ENCODE results near the gene ASB2. TPM values are rescaled to one million over a fixed set of nuclear protein-coding genes. Genes with fewer than 3 reads are reported as not detected.

The ASB2 gene
- polyA plus RNA-seq, 1 donor from 2014 or later: 0.26 TPM

- no peaks in the 10 kb centered on the region for H3K79me2 ChIP-seq (replicated peaks; ENCODE audit: insufficient read depth, low read length)
- no peak overlapping the region for H3K4me2 ChIP-seq (ENCODE audit: low read length)
- no peak overlapping the region for H3K9ac ChIP-seq (ENCODE audit: low read length)
- H3K27me3 ChIP-seq (ENCODE audit: insufficient read depth, low read depth, low read length): no peaks in the 10 kb centered on the region
- H2AFZ ChIP-seq (ENCODE audit: low read depth, low read length): no peak overlapping the region
- no peaks in the 10 kb centered on the region for H3K36me3 ChIP-seq (ENCODE audit: insufficient read depth, low read length)
- H3K9me2 ChIP-seq (ENCODE audit: insufficient read depth, low read length): no peaks in the 10 kb centered on the region
- no peaks in the 10 kb centered on the region for H4K20me1 ChIP-seq (ENCODE audit: insufficient read depth)
- H3K27ac ChIP-seq (ENCODE audit: low read length): no peak overlapping the region
- no peak for TF ChIP-seq POLR2AphosphoS5 (IDR thresholded peaks at IDR 0.05)
- no peak for TF ChIP-seq MXI1 (conservative IDR thresholded peaks at IDR 0.05; ENCODE audit: poor library complexity, severe bottlenecking)
- TF ChIP-seq RAD21 (conservative IDR thresholded peaks at IDR 0.05): no peak
- no peak for TF ChIP-seq REST (IDR thresholded peaks at IDR 0.05; ENCODE audit: borderline replicate concordance)
- no peak for TF ChIP-seq EP300 (conservative IDR thresholded peaks at IDR 0.05; ENCODE audit: poor library complexity, severe bottlenecking)
- TF ChIP-seq CTCF (IDR thresholded peaks at IDR 0.05; ENCODE audit: poor library complexity, severe bottlenecking): no peak
- no peak for TF ChIP-seq TAF1 (IDR thresholded peaks at IDR 0.05; ENCODE audit: low read depth)
- no peak for TF ChIP-seq SMC3 (conservative IDR thresholded peaks at IDR 0.05; ENCODE audit: poor library complexity)
- no peak for TF ChIP-seq EZH2 (IDR thresholded peaks at IDR 0.05; ENCODE audit: borderline replicate concordance, insufficient read depth, low read length, poor library complexity, severe bottlenecking)
- H3K9me3 ChIP-seq (ENCODE audit: low read length): no peaks in the 10 kb centered on the region
- no peak overlapping the region for H3K4me3 ChIP-seq (ENCODE audit: low read length)
- no peaks in the 10 kb centered on the region for H3F3A ChIP-seq (ENCODE audit: insufficient read depth, low read length, poor library complexity, severe bottlenecking)
Measured at GRCh38 chr14:93957333-93957710, 19.0 kb downstream of the ASB2 start.

- Histone ChIP-seq H3K79me2 (replicated peaks; ENCODE audit: insufficient read depth, low read length) (no peaks in the 10 kb centered on the region), H3F3A (ENCODE audit: insufficient read depth, low read length, poor library complexity, severe bottlenecking) (no peaks in the 10 kb centered on the region), H3K4me2 (ENCODE audit: low read length) (no peak overlapping the region), H3K4me3 (ENCODE audit: low read length) (no peak overlapping the region), H4K20me1 (ENCODE audit: insufficient read depth) (no peaks in the 10 kb centered on the region), H3K27me3 (ENCODE audit: insufficient read depth, low read depth, low read length) (no peaks in the 10 kb centered on the region), H3K9me3 (ENCODE audit: low read length) (no peaks in the 10 kb centered on the region), H3K9ac (ENCODE audit: low read length) (no peak overlapping the region), H3K36me3 (ENCODE audit: insufficient read depth, low read length) (no peaks in the 10 kb centered on the region), H2AFZ (ENCODE audit: low read depth, low read length) (no peak overlapping the region), H3K9me2 (ENCODE audit: insufficient read depth, low read length) (no peaks in the 10 kb centered on the region), H3K27ac (ENCODE audit: low read length) (no peak overlapping the region)
- TF ChIP-seq TAF1 (IDR thresholded peaks at IDR 0.05; ENCODE audit: low read depth): no peak
- TF ChIP-seq POLR2AphosphoS5 (IDR thresholded peaks at IDR 0.05): no peak
- no peak for TF ChIP-seq EP300 (conservative IDR thresholded peaks at IDR 0.05; ENCODE audit: poor library complexity, severe bottlenecking)
- TF ChIP-seq RAD21 (conservative IDR thresholded peaks at IDR 0.05): no peak
- no peak for TF ChIP-seq EZH2 (IDR thresholded peaks at IDR 0.05; ENCODE audit: borderline replicate concordance, insufficient read depth, low read length, poor library complexity, severe bottlenecking)
- no peak for TF ChIP-seq MXI1 (conservative IDR thresholded peaks at IDR 0.05; ENCODE audit: poor library complexity, severe bottlenecking)
- TF ChIP-seq REST (IDR thresholded peaks at IDR 0.05; ENCODE audit: borderline replicate concordance): no peak
- no peak for TF ChIP-seq CTCF (IDR thresholded peaks at IDR 0.05; ENCODE audit: poor library complexity, severe bottlenecking)
- TF ChIP-seq SMC3 (conservative IDR thresholded peaks at IDR 0.05; ENCODE audit: poor library complexity): no peak
Measured at GRCh38 chr14:93956514-93957332, 19.6 kb downstream of the ASB2 start.
